Erythroblast (primary cell): Measurements from ENCODE around the gene ZNF740.

Source experiments
- GATA1 ChIP-seq: IDR thresholded peaks from 2 replicates; pipeline ENCODE4 v1.6.1; 2011; ENCODE audit warnings: low read depth, mild to moderate bottlenecking, control low read depth, low read length, moderate library complexity
- POLR2A ChIP-seq: IDR thresholded peaks from 2 replicates; pipeline ENCODE4 v1.6.1; 2011; ENCODE audit warnings: mild to moderate bottlenecking, low read length

- no peak for TF ChIP-seq POLR2A
- no peak for TF ChIP-seq GATA1
These were observed 2.4 kb downstream of the ZNF740 start for GRCh38 chr12:53182903-53183302.
